GM23338 (cell line): ENCODE results near the gene PRRT1. TPM values are rescaled to one million over a fixed set of nuclear protein-coding genes. Genes with fewer than 3 reads are reported as not detected.
A peak's percentile ranks its signal among the peaks of the same experiment; 100 is the strongest.

Source experiments
- ATAC-seq: fragments of 200-7000 bp; cut with Tn5 transposase; 3 replicates; pipeline ENCODE4 v1.9.1; 2020
- DNase-seq: peaks from one replicate; pipeline ENCODE4 v3.0.0-alpha.2; 2015; ENCODE audit warnings: low spot score
- H2AFZ ChIP-seq: fragments of 200-600 bp; sonication (generic); 2 replicates; pipeline ENCODE4 v1.8.0; 2016; ENCODE audit warnings: antibody characterized with exemption, mild to moderate bottlenecking, moderate library complexity
- H3F3A ChIP-seq: fragments of 200-600 bp; sonication (generic); replicated peaks from 2 replicates; pipeline ENCODE4 v1.8.0; 2017; ENCODE audit warnings: antibody characterized with exemption, mixed run types, low read depth
- H3K27ac ChIP-seq: fragments of 200-600 bp; sonication (generic); 2 replicates; pipeline ENCODE4 v1.6.1; 2016; ENCODE audit warnings: low read depth
- H3K27me3 ChIP-seq: fragments of 200-600 bp; sonication (generic); 2 replicates; pipeline ENCODE4 v1.8.0; 2016; ENCODE audit warnings: mild to moderate bottlenecking, mixed run types, moderate library complexity; ENCODE audit not compliant: insufficient read depth
- H3K36me3 ChIP-seq: fragments of 200-600 bp; sonication (generic); 2 replicates; pipeline ENCODE4 v1.8.0; 2016; ENCODE audit warnings: mild to moderate bottlenecking; ENCODE audit not compliant: insufficient read depth
- H3K4me1 ChIP-seq: fragments of 200-600 bp; sonication (generic); 2 replicates; pipeline ENCODE4 v1.8.0; 2016; ENCODE audit warnings: mild to moderate bottlenecking, moderate library complexity; ENCODE audit not compliant: insufficient read depth
- H3K4me2 ChIP-seq: fragments of 200-600 bp; sonication (generic); 2 replicates; pipeline ENCODE4 v1.7.1; 2017; ENCODE audit warnings: mixed run types
- H3K4me3 ChIP-seq: fragments of 200-600 bp; sonication (generic); 2 replicates; pipeline ENCODE4 v1.6.1; 2016; ENCODE audit warnings: mixed run types
- H3K79me2 ChIP-seq: fragments of 200-600 bp; sonication (generic); replicated peaks from 2 replicates; pipeline ENCODE4 v1.8.0; 2017; ENCODE audit warnings: mild to moderate bottlenecking; ENCODE audit not compliant: insufficient read depth
- H3K9me2 ChIP-seq: fragments of 200-600 bp; sonication (generic); 2 replicates; pipeline ENCODE4 v1.8.0; 2017; ENCODE audit not compliant: insufficient read depth
- H4K20me1 ChIP-seq: fragments of 200-600 bp; sonication (generic); replicated peaks from 2 replicates; pipeline ENCODE4 v1.8.0; 2017; ENCODE audit warnings: mild to moderate bottlenecking; ENCODE audit not compliant: insufficient read depth
- H3K27ac Mint-ChIP-seq: 2 replicates; pipeline ENCODE4 v1.8.0; 2020; ENCODE audit warnings: inconsistent platforms, mild to moderate bottlenecking, moderate library complexity, mixed read lengths
- H3K27me3 Mint-ChIP-seq: 3 replicates; pipeline ENCODE4 v1.8.0; 2022; ENCODE audit warnings: low read depth, mild to moderate bottlenecking, moderate library complexity, mixed read lengths, inconsistent platforms; ENCODE audit not compliant: insufficient read depth, poor library complexity
- H3K36me3 Mint-ChIP-seq: 3 replicates; pipeline ENCODE4 v1.8.0; 2021; ENCODE audit warnings: low read depth, mild to moderate bottlenecking, inconsistent platforms, moderate library complexity, mixed read lengths
- H3K4me1 Mint-ChIP-seq: 3 replicates; pipeline ENCODE4 v1.8.0; 2020; ENCODE audit warnings: mild to moderate bottlenecking, inconsistent platforms, mixed read lengths
- H3K4me3 Mint-ChIP-seq: 3 replicates; pipeline ENCODE4 v1.8.0; 2021; ENCODE audit warnings: moderate library complexity, mild to moderate bottlenecking, inconsistent platforms, mixed read lengths
- H3K9me3 Mint-ChIP-seq: 3 replicates; pipeline ENCODE4 v1.8.0; 2020; ENCODE audit warnings: moderate library complexity, mild to moderate bottlenecking, inconsistent platforms, mixed read lengths
- CREB1 ChIP-seq: fragments of 250-450 bp; sonication (Bioruptor Pico); IDR thresholded peaks from 2 replicates; pipeline ENCODE4 v1.5.0; 2020; ENCODE audit warnings: low read depth, mild to moderate bottlenecking, moderate library complexity
- CTCF ChIP-seq, 2 experiments: fragments of 200-600 bp in 1 of 2; sonication (generic) in 1 of 2; conservative IDR thresholded peaks; 2 replicates each; pipeline versions ENCODE4 v1.5.1 to v1.6.1; 2016 to 2017; ENCODE audit warnings: antibody characterized with exemption in 2 of 2, low read depth in 2 of 2, mild to moderate bottlenecking in 2 of 2, moderate library complexity in 1 of 2
- EZH2 ChIP-seq: fragments of 200-600 bp; sonication (generic); IDR thresholded peaks from one replicate; pipeline ENCODE4 v1.8.0; 2017; ENCODE audit warnings: antibody characterized with exemption, mild to moderate bottlenecking, low read depth; ENCODE audit not compliant: unreplicated experiment
- EZH2phosphoT487 ChIP-seq: fragments of 200-600 bp; sonication (generic); IDR thresholded peaks from one replicate; pipeline ENCODE4 v1.8.1; 2018; ENCODE audit warnings: antibody characterized with exemption; ENCODE audit not compliant: unreplicated experiment
- JUNB ChIP-seq: IDR thresholded peaks from one replicate; pipeline ENCODE4 v1.6.1; 2016; ENCODE audit warnings: antibody characterized with exemption; ENCODE audit not compliant: unreplicated experiment
- NANOG ChIP-seq: IDR thresholded peaks from 2 replicates; pipeline ENCODE4 v1.6.1; 2016; ENCODE audit warnings: antibody characterized with exemption, borderline replicate concordance
- POLR2AphosphoS5 ChIP-seq: IDR thresholded peaks from 2 replicates; pipeline ENCODE4 v1.6.1; 2016; ENCODE audit warnings: antibody characterized with exemption, low read depth
- STAT1 ChIP-seq: IDR thresholded peaks from one replicate; pipeline ENCODE4 v1.6.1; 2016; ENCODE audit warnings: antibody characterized with exemption; ENCODE audit not compliant: unreplicated experiment
- ZNF114 ChIP-seq: fragments of 250-450 bp; sonication (Bioruptor Pico); IDR thresholded peaks from 2 replicates; pipeline ENCODE4 v1.5.0; 2020; ENCODE audit warnings: mild to moderate bottlenecking, moderate library complexity
- ZNF331 ChIP-seq: fragments of 250-450 bp; sonication (Bioruptor Pico); IDR thresholded peaks from 2 replicates; pipeline ENCODE4 v1.5.0; 2020; ENCODE audit warnings: low read depth, mild to moderate bottlenecking, moderate library complexity
- polyA plus RNA-seq: library from polyadenylated mRNA; unstranded; fragments of >200 nt; fragmentation: Nextera tagmentation; extraction: Ambion mirVana; gene quantifications from 2 replicates; pipeline ENCODE4 v1.2.1, GENCODE V29; 2016
- total RNA-seq: library from RNA; depleted of rRNA; stranded (reverse); fragments of >200 nt; shearing (Covaris generic); gene quantifications from 2 replicates; pipeline ENCODE4 v1.2.3, GENCODE V29; 2014
- TF ChIP-seq, protein P1 (sequence below): IDR thresholded peaks from 2 replicates; pipeline ENCODE4 v1.6.1; 2016; ENCODE audit warnings: antibody characterized with exemption
- TF ChIP-seq, protein P2 (sequence below): IDR thresholded peaks from one replicate; pipeline ENCODE4 v1.6.1; 2018; ENCODE audit warnings: antibody characterized with exemption; ENCODE audit not compliant: unreplicated experiment
- TF ChIP-seq, protein P3 (sequence below): fragments of 250-450 bp; sonication (Bioruptor Pico); IDR thresholded peaks from 2 replicates; pipeline ENCODE4 v1.5.0; 2020; ENCODE audit warnings: mild to moderate bottlenecking, moderate library complexity

The PRRT1 gene
- total and polyA plus RNA-seq, 2 experiments from 2014 or later = 2.7 TPM; not detected in 1

DNA sequence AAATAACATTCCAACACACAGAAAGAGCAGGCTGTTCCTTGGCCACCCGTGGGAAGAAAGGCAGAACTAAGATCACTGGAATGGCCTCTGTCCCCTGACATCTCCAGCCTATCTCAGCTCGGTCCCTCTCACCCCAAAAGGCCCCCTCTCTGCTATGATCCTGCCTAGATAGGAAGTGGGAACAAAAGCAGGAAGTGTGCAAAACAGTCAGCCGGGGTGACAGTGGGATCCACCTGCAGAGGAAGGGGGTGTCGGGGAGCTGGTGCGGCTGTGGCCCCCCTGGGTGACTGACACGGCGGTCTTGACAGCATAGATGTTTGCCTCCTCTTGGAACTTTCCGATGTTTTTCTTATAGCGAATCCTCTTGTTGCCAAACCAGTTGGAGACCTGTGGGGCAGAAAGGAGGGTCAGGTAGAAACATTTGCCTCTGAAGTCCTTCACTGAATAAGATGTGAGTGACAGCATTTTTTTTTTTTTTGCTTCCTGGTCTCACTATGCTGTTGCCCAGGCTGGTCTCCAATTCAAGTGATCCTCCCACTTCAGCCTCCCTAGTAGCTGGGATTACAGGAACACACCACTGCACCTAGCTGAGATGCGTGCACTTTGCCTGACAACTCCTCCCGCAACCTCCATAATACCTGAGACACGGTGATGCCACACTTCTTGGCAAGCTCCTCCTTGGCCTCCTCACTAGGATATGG is 35.4 kb upstream of the PRRT1 start:
- no peak overlapping the region for H2AFZ ChIP-seq
- H3K79me2 ChIP-seq = peaks cover 12% of the 10 kb centered on the region
- no peak for DNase-seq
- peaks cover 27% of the 10 kb centered on the region for H3K4me1 ChIP-seq
- Mint-ChIP-seq H3K4me3 (peak overlapping the region; percentile 43; the same call in 1 of the 3 replicates), H3K27me3 (peaks cover 28% of the 10 kb centered on the region), H3K9me3 (no peaks in the 10 kb centered on the region; the same call in 2 of the 3 replicates), H3K27ac (0 out of 2 replicates have a peak overlapping the region, but pooled peaks have one; percentile 11), H3K36me3 (peaks cover 48% of the 10 kb centered on the region), H3K4me1 (peaks cover 44% of the 10 kb centered on the region)
- H3K4me3 ChIP-seq = no peak overlapping the region
- H3K4me2 ChIP-seq = no peak overlapping the region
- no peak for ATAC-seq
- H3K9me2 ChIP-seq = no peaks in the 10 kb centered on the region
- H3K27ac ChIP-seq = no peak overlapping the region
- H3F3A ChIP-seq = peaks cover 17% of the 10 kb centered on the region
- no peak for TF ChIP-seq EZH2phosphoT487
- TF ChIP-seq, protein P1, sequence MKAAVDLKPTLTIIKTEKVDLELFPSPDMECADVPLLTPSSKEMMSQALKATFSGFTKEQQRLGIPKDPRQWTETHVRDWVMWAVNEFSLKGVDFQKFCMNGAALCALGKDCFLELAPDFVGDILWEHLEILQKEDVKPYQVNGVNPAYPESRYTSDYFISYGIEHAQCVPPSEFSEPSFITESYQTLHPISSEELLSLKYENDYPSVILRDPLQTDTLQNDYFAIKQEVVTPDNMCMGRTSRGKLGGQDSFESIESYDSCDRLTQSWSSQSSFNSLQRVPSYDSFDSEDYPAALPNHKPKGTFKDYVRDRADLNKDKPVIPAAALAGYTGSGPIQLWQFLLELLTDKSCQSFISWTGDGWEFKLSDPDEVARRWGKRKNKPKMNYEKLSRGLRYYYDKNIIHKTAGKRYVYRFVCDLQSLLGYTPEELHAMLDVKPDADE = no peak
- no peak for TF ChIP-seq CREB1
- TF ChIP-seq, protein P2, sequence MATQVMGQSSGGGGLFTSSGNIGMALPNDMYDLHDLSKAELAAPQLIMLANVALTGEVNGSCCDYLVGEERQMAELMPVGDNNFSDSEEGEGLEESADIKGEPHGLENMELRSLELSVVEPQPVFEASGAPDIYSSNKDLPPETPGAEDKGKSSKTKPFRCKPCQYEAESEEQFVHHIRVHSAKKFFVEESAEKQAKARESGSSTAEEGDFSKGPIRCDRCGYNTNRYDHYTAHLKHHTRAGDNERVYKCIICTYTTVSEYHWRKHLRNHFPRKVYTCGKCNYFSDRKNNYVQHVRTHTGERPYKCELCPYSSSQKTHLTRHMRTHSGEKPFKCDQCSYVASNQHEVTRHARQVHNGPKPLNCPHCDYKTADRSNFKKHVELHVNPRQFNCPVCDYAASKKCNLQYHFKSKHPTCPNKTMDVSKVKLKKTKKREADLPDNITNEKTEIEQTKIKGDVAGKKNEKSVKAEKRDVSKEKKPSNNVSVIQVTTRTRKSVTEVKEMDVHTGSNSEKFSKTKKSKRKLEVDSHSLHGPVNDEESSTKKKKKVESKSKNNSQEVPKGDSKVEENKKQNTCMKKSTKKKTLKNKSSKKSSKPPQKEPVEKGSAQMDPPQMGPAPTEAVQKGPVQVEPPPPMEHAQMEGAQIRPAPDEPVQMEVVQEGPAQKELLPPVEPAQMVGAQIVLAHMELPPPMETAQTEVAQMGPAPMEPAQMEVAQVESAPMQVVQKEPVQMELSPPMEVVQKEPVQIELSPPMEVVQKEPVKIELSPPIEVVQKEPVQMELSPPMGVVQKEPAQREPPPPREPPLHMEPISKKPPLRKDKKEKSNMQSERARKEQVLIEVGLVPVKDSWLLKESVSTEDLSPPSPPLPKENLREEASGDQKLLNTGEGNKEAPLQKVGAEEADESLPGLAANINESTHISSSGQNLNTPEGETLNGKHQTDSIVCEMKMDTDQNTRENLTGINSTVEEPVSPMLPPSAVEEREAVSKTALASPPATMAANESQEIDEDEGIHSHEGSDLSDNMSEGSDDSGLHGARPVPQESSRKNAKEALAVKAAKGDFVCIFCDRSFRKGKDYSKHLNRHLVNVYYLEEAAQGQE = no peak
- no peak for TF ChIP-seq EZH2
- TF ChIP-seq, protein P3, sequence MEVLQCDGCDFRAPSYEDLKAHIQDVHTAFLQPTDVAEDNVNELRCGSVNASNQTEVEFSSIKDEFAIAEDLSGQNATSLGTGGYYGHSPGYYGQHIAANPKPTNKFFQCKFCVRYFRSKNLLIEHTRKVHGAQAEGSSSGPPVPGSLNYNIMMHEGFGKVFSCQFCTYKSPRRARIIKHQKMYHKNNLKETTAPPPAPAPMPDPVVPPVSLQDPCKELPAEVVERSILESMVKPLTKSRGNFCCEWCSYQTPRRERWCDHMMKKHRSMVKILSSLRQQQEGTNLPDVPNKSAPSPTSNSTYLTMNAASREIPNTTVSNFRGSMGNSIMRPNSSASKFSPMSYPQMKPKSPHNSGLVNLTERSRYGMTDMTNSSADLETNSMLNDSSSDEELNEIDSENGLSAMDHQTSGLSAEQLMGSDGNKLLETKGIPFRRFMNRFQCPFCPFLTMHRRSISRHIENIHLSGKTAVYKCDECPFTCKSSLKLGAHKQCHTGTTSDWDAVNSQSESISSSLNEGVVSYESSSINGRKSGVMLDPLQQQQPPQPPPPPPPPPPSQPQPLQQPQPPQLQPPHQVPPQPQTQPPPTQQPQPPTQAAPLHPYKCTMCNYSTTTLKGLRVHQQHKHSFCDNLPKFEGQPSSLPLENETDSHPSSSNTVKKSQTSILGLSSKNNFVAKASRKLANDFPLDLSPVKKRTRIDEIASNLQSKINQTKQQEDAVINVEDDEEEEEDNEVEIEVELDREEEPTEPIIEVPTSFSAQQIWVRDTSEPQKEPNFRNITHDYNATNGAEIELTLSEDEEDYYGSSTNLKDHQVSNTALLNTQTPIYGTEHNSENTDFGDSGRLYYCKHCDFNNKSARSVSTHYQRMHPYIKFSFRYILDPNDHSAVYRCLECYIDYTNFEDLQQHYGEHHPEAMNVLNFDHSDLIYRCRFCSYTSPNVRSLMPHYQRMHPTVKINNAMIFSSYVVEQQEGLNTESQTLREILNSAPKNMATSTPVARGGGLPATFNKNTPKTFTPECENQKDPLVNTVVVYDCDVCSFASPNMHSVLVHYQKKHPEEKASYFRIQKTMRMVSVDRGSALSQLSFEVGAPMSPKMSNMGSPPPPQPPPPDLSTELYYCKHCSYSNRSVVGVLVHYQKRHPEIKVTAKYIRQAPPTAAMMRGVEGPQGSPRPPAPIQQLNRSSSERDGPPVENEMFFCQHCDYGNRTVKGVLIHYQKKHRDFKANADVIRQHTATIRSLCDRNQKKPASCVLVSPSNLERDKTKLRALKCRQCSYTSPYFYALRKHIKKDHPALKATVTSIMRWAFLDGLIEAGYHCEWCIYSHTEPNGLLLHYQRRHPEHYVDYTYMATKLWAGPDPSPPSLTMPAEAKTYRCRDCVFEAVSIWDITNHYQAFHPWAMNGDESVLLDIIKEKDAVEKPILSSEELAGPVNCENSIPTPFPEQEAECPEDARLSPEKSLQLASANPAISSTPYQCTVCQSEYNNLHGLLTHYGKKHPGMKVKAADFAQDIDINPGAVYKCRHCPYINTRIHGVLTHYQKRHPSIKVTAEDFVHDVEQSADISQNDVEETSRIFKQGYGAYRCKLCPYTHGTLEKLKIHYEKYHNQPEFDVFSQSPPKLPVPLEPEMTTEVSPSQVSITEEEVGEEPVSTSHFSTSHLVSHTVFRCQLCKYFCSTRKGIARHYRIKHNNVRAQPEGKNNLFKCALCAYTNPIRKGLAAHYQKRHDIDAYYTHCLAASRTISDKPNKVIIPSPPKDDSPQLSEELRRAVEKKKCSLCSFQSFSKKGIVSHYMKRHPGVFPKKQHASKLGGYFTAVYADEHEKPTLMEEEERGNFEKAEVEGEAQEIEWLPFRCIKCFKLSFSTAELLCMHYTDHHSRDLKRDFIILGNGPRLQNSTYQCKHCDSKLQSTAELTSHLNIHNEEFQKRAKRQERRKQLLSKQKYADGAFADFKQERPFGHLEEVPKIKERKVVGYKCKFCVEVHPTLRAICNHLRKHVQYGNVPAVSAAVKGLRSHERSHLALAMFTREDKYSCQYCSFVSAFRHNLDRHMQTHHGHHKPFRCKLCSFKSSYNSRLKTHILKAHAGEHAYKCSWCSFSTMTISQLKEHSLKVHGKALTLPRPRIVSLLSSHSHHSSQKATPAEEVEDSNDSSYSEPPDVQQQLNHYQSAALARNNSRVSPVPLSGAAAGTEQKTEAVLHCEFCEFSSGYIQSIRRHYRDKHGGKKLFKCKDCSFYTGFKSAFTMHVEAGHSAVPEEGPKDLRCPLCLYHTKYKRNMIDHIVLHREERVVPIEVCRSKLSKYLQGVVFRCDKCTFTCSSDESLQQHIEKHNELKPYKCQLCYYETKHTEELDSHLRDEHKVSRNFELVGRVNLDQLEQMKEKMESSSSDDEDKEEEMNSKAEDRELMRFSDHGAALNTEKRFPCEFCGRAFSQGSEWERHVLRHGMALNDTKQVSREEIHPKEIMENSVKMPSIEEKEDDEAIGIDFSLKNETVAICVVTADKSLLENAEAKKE (CRISPR knock-in tag) = no peak
- no peak for TF ChIP-seq JUNB
- TF ChIP-seq ZNF331 (CRISPR knock-in tag) = no peak
- TF ChIP-seq POLR2AphosphoS5 = no peak
- TF ChIP-seq STAT1 = no peak
- TF ChIP-seq ZNF114 (CRISPR knock-in tag) = no peak
- no peak for TF ChIP-seq CTCF (conservative IDR thresholded peaks at IDR 0.05; ENCODE audit: low read depth in 2 of 2)
- TF ChIP-seq NANOG = no peak
- H3K27me3 ChIP-seq = no peaks in the 10 kb centered on the region
- peaks cover 3% of the 10 kb centered on the region; the same call in 1 of the 2 replicates for H3K36me3 ChIP-seq
- no peaks in the 10 kb centered on the region for H4K20me1 ChIP-seq
